Neural cell (in vitro differentiated cells): Measurements from ENCODE around the gene SH3PXD2A. TPM values are rescaled to one million over a fixed set of nuclear protein-coding genes. Genes with fewer than 3 reads are reported as not detected.

Experiments used
- H2AFZ ChIP-seq: fragments of 200-600, 300-800 bp; sonication (generic), shearing (Covaris generic); 2 replicates; pipeline ENCODE4 v1.6.0; 2014; ENCODE audit warnings: low read depth, mild to moderate bottlenecking, antibody characterized with exemption, low read length, moderate library complexity
- H3F3A ChIP-seq: fragments of 200-600 bp; shearing (Covaris generic); 2 replicates; pipeline ENCODE4 v1.6.1; 2016; ENCODE audit warnings: mild to moderate bottlenecking, moderate library complexity, mixed read lengths, antibody characterized with exemption, low read length; ENCODE audit not compliant: insufficient read depth, poor library complexity, severe bottlenecking
- H3K27ac ChIP-seq: fragments of 200-600, 300-800 bp; sonication (generic), shearing (Covaris generic); 2 replicates; pipeline ENCODE4 v1.5.1; 2014; ENCODE audit warnings: mild to moderate bottlenecking, low read length, moderate library complexity
- H3K27me3 ChIP-seq: fragments of 300-800, 200-600 bp; sonication (generic), shearing (Covaris generic); 2 replicates; pipeline ENCODE4 v1.6.0; 2014; ENCODE audit warnings: mild to moderate bottlenecking, low read depth, low read length, moderate library complexity; ENCODE audit not compliant: insufficient read depth
- H3K36me3 ChIP-seq: fragments of 300-800, 200-600 bp; sonication (generic), shearing (Covaris generic); 2 replicates; pipeline ENCODE4 v1.5.1; 2014; ENCODE audit warnings: mild to moderate bottlenecking, antibody characterized with exemption, low read length, moderate library complexity; ENCODE audit not compliant: insufficient read depth
- H3K4me2 ChIP-seq: fragments of 300-800, 200-600 bp; sonication (generic), shearing (Covaris generic); 2 replicates; pipeline ENCODE4 v1.6.0; 2014; ENCODE audit warnings: mild to moderate bottlenecking, low read length
- H3K4me3 ChIP-seq: fragments of 300-800, 200-600 bp; sonication (generic), shearing (Covaris generic); 2 replicates; pipeline ENCODE4 v1.5.1; 2014; ENCODE audit warnings: mild to moderate bottlenecking, low read length, moderate library complexity
- H3K79me2 ChIP-seq: fragments of 200-600 bp; shearing (Covaris generic); replicated peaks from 2 replicates; pipeline ENCODE4 v1.6.0; 2014; ENCODE audit warnings: mild to moderate bottlenecking, low read length, moderate library complexity; ENCODE audit not compliant: insufficient read depth
- H3K9ac ChIP-seq: fragments of 300-800, 200-600 bp; sonication (generic), shearing (Covaris generic); 2 replicates; pipeline ENCODE4 v1.6.1; 2016; ENCODE audit warnings: mild to moderate bottlenecking, low read length, mixed read lengths
- H3K9me2 ChIP-seq: fragments of 200-600 bp; shearing (Covaris generic); 2 replicates; pipeline ENCODE4 v1.6.1; 2016; ENCODE audit warnings: mild to moderate bottlenecking, low read length, mixed read lengths; ENCODE audit not compliant: insufficient read depth
- H3K9me3 ChIP-seq: fragments of 200-600, 300-800 bp; sonication (generic), shearing (Covaris generic); 2 replicates; pipeline ENCODE4 v1.6.1; 2016; ENCODE audit warnings: mild to moderate bottlenecking, mixed run types, low read length, moderate library complexity, mixed read lengths
- H4K20me1 ChIP-seq: fragments of 200-600 bp; shearing (Covaris generic); 2 replicates; pipeline ENCODE4 v1.6.1; 2016; ENCODE audit warnings: mild to moderate bottlenecking, mixed run types; ENCODE audit not compliant: insufficient read depth
- CTCF ChIP-seq: fragments of 450-650 bp; IDR thresholded peaks from 2 replicates; pipeline ENCODE4 v1.5.1; 2014; ENCODE audit warnings: antibody characterized with exemption, mild to moderate bottlenecking, moderate library complexity; ENCODE audit not compliant: poor library complexity, severe bottlenecking
- EP300 ChIP-seq: fragments of 450-650 bp; conservative IDR thresholded peaks from 2 replicates; pipeline ENCODE4 v1.6.1; 2014; ENCODE audit warnings: antibody characterized with exemption, mild to moderate bottlenecking, moderate library complexity; ENCODE audit not compliant: poor library complexity, severe bottlenecking
- EZH2 ChIP-seq: fragments of 200-600, 300-800 bp; shearing (Covaris generic), sonication (generic); IDR thresholded peaks from 2 replicates; pipeline ENCODE4 v1.6.1; 2014; ENCODE audit warnings: antibody characterized with exemption, low read length, borderline replicate concordance, mild to moderate bottlenecking; ENCODE audit not compliant: insufficient read depth, poor library complexity, severe bottlenecking
- MXI1 ChIP-seq: fragments of 450-650 bp; conservative IDR thresholded peaks from 2 replicates; pipeline ENCODE4 v1.6.1; 2014; ENCODE audit warnings: antibody characterized with exemption, mild to moderate bottlenecking; ENCODE audit not compliant: poor library complexity, severe bottlenecking
- POLR2AphosphoS5 ChIP-seq: IDR thresholded peaks from 2 replicates; pipeline ENCODE4 v1.6.1; 2012
- RAD21 ChIP-seq: fragments of 450-650 bp; conservative IDR thresholded peaks from 2 replicates; pipeline ENCODE4 v1.6.1; 2014; ENCODE audit warnings: antibody characterized with exemption, mild to moderate bottlenecking, moderate library complexity
- REST ChIP-seq: IDR thresholded peaks from 2 replicates; pipeline ENCODE4 v1.6.1; 2012; ENCODE audit warnings: borderline replicate concordance
- SMC3 ChIP-seq: fragments of 450-650 bp; conservative IDR thresholded peaks from 2 replicates; pipeline ENCODE4 v1.6.1; 2014; ENCODE audit warnings: antibody characterized with exemption, mild to moderate bottlenecking, moderate library complexity; ENCODE audit not compliant: poor library complexity
- TAF1 ChIP-seq: IDR thresholded peaks from 2 replicates; pipeline ENCODE4 v1.6.1; 2012; ENCODE audit warnings: low read depth
- polyA plus RNA-seq: library from polyadenylated mRNA; depleted of rRNA; stranded (reverse); fragments of >200 nt; gene quantifications from 2 replicates; pipeline ENCODE4 v1.2.3, GENCODE V29; 2014

Gene SH3PXD2A
- polyA plus RNA-seq, 1 donor from 2014 or later: 5.2 TPM

GRCh38 chr10:103874730-103875129 is 19.4 kb upstream of the SH3PXD2A start:
- Histone ChIP-seq H4K20me1 (no peaks in the 10 kb centered on the region), H3K9me3 (no peaks in the 10 kb centered on the region), H3K27me3 (no peaks in the 10 kb centered on the region), H3F3A (no peaks in the 10 kb centered on the region), H3K79me2 (no peaks in the 10 kb centered on the region), H3K9me2 (no peaks in the 10 kb centered on the region), H3K9ac (no peak overlapping the region), H3K4me2 (no peak overlapping the region), H3K4me3 (no peak overlapping the region), H3K27ac (no peak overlapping the region), H3K36me3 (no peaks in the 10 kb centered on the region), H2AFZ (no peak overlapping the region)
- TF ChIP-seq TAF1: no peak
- TF ChIP-seq SMC3: no peak
- TF ChIP-seq RAD21: no peak
- TF ChIP-seq EP300: no peak
- no peak for TF ChIP-seq POLR2AphosphoS5
- no peak for TF ChIP-seq CTCF
- no peak for TF ChIP-seq EZH2
- no peak for TF ChIP-seq REST
- no peak for TF ChIP-seq MXI1

GRCh38 chr10:103872137-103872931 is 17.0 kb upstream of the SH3PXD2A start:
- no peaks in the 10 kb centered on the region for H3F3A ChIP-seq
- TF ChIP-seq POLR2AphosphoS5 (no peak), EZH2 (no peak), EP300 (no peak), SMC3 (no peak), MXI1 (no peak), RAD21 (no peak), REST (no peak), CTCF (no peak), TAF1 (no peak)
- no peak overlapping the region for H2AFZ ChIP-seq
- no peaks in the 10 kb centered on the region for H3K9me2 ChIP-seq
- no peak overlapping the region for H3K27ac ChIP-seq
- H4K20me1 ChIP-seq: no peaks in the 10 kb centered on the region
- no peak overlapping the region for H3K9ac ChIP-seq
- no peaks in the 10 kb centered on the region for H3K79me2 ChIP-seq
- no peak overlapping the region for H3K4me3 ChIP-seq
- no peaks in the 10 kb centered on the region for H3K9me3 ChIP-seq
- no peaks in the 10 kb centered on the region for H3K36me3 ChIP-seq
- no peak overlapping the region for H3K4me2 ChIP-seq
- no peaks in the 10 kb centered on the region for H3K27me3 ChIP-seq
